ENCODE measurements around the gene FADS6.

DNA sequence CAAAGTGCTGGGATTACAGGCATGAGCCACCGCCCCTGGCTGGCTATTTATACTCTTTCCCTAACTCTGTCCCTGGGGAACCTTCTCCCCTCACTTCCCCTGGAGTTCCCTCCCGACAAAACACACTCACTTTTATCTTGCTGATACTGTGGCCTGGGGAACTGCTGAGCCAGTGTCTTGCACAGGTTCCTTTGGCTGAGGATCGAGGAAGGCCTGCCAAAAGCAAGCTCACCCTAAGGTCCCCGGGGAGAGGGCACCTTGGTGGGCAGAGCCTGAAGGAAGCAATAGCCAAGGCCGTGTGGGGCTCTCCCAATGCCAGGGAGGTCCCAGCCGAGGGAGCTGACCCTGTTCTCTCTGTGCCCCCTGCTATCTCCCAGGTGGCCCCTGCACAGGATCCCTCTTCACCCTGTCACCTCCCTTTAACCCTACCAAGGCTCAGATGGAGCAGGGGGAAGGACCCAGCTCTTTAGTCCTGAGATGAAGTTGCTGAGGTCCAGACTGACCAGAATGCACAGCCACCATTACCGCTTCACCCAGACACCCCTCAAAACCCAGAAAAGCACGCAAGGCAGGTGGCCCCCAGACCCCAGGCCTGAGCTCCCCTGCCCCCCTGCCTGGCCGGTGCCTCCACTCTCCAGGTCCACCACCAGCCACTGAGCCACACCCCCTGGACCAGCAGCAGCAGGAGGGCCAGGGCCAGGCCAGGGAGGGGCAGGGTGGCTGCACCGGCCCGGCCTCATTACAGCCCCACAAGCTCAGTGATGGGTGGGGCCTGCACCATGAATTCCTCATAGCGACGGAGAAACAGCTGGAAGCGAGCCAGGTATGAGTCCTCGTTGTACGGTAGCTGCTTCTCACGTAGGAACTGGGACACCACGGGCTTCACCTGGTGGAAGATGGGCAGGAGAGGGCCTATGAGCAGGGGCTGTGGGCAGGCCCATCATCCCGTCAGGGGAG, 15.6 kb downstream of the FADS6 start:
- TF ChIP-seq, protein P1, sequence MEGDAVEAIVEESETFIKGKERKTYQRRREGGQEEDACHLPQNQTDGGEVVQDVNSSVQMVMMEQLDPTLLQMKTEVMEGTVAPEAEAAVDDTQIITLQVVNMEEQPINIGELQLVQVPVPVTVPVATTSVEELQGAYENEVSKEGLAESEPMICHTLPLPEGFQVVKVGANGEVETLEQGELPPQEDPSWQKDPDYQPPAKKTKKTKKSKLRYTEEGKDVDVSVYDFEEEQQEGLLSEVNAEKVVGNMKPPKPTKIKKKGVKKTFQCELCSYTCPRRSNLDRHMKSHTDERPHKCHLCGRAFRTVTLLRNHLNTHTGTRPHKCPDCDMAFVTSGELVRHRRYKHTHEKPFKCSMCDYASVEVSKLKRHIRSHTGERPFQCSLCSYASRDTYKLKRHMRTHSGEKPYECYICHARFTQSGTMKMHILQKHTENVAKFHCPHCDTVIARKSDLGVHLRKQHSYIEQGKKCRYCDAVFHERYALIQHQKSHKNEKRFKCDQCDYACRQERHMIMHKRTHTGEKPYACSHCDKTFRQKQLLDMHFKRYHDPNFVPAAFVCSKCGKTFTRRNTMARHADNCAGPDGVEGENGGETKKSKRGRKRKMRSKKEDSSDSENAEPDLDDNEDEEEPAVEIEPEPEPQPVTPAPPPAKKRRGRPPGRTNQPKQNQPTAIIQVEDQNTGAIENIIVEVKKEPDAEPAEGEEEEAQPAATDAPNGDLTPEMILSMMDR (IDR thresholded peaks at IDR 0.05): no peak
- TF ChIP-seq POLR2A (IDR thresholded peaks at IDR 0.05): no peak
